ENCODE measurements around the gene SPAG16.

Gene SPAG16

GRCh38 chr2:214174563-214174962 is 890.3 kb downstream of the SPAG16 start:
- no peak for DNase-seq (ENCODE audit: low read depth)

DNA sequence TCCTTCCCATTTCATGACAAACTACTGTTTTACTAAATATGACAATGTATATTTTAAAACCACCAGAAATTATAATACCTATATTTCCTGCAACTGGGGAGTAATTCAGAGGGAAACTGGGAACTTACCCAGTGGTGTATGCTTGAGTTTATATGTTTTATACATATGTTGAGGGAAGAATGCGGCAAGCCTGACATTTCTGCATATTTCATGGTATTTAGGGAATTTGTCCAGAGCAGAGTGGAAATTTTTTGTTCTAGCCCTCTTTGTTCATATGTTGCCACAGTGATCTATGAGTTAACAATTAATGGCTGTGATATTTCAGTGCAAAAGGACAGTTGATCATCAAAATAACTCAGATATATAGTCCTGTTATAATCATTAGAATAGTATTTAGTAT is 895.8 kb downstream of the SPAG16 start:
- no peak for DNase-seq (ENCODE audit: low read depth)

DNA sequence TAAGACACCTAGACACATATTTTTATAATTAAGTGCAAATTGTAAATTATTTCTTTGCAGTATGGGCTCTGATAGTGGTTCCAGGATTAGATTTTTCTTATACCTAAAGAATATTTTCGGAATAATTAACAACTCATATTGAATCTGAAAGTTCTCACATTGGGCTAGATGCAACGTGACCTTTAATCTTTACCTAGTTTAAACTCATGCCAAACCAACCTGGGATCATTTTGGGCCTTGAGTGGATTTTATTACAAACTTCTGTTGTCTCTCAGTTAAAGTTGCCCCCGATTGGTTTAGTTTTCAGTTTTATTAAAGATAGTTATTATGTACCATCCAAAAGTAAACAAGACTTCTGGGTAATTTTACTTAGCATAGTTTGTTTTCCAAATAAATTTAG is 896.4 kb downstream of the SPAG16 start:
- no peak for DNase-seq (ENCODE audit: low read depth)

DNA sequence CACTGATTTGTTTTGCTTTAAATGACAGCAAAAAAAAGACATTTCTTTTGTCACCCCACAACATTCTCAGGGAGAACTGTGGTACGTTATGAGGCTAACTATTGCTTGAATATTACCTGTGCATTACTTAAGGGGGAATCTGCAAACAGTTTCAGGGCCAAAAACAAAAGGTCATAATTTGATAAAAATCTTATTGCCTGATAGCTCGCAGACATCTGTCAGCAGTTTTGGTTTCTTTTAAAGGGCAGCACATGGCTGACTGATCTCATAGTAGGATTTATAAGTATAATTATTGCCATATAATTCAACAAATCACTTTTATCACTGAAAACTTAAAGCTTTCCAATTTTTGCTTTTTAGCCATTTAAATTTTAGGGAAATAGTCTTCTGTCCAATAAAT is 900.2 kb downstream of the SPAG16 start:
- no peak for DNase-seq (ENCODE audit: low read depth)

- no peak for DNase-seq (ENCODE audit: low read depth)
These were observed 901.3 kb downstream of the SPAG16 start for GRCh38 chr2:214185546-214185945.

- DNase-seq (ENCODE audit: low read depth): no peak
These were observed 908.4 kb downstream of the SPAG16 start for GRCh38 chr2:214192711-214193110.

GRCh38 chr2:214193943-214194342 is 909.7 kb downstream of the SPAG16 start:
- DNase-seq (ENCODE audit: low read depth): peak; percentile 60

DNA sequence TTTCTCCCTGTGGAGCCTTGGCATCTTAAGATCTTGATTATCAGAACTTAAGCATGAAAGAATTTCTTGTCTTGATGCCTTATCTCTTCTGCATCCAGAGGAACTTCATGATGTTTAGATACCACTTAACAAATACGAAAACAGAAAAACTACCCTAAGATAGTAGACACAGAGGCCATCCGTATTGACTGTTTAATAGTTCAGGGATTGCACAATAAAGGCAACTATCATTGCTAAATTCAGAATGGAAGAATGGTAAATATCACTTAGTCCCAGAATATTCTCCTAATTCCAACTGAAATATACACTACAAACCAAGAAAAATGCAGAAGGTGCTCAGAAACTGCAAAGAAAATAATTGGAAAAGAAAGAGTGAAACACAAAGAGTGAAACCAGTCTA is 912.0 kb downstream of the SPAG16 start:
- no peak for DNase-seq (ENCODE audit: low read depth)

- DNase-seq (ENCODE audit: low read depth): no peak
These were observed 917.6 kb downstream of the SPAG16 start for GRCh38 chr2:214201892-214202291.

DNA sequence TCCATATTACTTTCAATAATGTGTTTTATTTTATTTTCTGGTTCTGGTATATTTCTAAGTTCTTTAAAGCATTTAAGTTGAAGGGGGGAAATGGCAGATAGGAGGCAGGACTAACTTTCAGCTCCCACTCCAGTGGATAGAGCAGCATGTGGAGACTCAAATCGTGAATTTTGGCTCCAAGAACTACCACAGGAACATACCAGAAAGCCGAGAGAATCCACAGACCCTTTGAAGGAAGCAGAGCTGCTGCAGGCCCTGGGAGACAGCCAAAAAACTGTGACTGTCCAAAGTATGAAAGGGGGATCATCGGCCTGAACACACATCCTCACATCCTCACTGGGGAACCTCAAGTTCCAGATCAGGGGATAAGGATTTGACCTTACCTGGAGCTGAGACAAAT is 919.0 kb downstream of the SPAG16 start:
- no peak for DNase-seq (ENCODE audit: low read depth)

- peak; percentile 26 for DNase-seq (ENCODE audit: low read depth)
These were observed 919.6 kb downstream of the SPAG16 start for GRCh38 chr2:214203744-214204289.

DNA sequence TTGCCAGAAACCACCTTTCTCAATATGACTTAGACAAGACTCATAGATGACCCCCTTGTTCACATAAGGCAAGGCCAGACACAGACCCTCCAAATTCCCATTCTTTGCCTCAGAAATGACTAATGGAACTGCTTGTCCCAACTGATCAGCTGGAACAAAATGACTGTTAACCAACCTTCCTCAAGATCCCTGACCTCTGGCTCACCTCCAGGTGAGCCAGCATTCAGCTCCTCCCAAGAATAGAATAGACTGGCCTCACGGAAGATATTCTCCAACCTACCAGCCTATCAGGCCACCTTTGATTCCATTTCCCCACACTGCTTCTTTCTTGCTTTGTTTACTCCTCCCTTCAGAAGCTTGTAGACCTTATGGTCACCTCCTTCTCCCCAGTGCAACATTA is 930.8 kb downstream of the SPAG16 start:
- no peak for DNase-seq (ENCODE audit: low read depth)

DNA sequence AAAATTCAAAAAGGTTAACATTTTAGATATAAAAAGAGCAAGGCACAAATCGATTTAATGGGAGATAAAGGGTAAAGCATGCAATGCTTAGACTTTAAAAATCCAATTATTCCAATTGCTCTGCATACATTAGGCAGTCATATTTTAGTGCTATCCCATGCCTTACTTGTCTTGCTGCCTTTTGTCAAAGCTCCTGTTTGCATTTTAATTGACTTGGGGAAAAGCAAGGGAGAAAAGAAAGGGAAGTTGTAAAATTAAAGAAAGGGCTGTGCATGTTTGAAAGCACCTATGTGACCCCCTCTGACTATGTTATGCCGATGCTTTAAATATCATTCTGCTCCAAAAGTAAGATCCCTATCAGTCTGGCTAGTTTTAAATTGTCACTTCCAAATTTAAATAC is 932.9 kb downstream of the SPAG16 start:
- no peak for DNase-seq (ENCODE audit: low read depth)

GRCh38 chr2:214217599-214217998 is 933.3 kb downstream of the SPAG16 start:
- no peak for DNase-seq (ENCODE audit: low read depth)

DNA sequence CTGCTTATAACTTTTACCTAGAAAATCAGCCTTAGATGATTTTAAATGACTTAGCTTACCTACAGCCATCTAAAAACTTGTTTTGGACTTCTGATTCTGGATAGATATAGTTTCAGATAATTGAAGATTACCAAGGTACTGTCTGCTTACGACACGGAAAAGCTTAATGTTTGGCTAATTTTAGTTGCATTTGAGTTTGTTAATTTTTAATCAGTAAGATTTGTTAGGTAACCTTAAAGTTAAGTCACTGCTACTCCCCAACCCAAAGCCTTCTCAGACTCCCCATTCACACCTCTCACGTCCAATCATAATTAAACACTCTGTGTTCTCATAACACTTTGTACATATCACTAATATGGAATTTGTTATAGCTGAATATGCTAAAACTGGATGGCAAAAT is 936.0 kb downstream of the SPAG16 start:
- DNase-seq (ENCODE audit: low read depth): no peak

DNA sequence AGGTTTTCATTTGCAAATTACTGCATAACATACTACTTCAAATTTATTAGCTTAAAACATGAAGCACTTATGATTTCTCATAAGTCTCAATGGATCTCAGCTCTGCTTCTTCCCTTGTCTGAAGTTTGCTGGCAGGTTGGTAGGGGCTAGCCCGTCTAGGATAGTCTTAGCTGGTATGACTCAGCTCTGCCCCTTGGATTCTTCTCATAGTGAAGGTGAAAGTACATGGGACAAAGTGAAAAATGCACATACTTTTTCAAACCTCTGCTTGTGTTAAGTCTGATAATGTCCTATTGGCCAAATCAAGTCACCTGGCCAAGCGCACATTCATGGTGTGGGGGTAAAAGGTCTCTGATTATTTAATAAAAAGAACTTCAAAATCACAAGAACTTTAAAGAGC is 941.8 kb downstream of the SPAG16 start:
- peak; percentile 11 for DNase-seq (ENCODE audit: low read depth)

- peak; percentile 9 for DNase-seq (ENCODE audit: low read depth)
These were observed 948.0 kb downstream of the SPAG16 start for GRCh38 chr2:214232271-214232670.

GRCh38 chr2:214233164-214233563 is 948.9 kb downstream of the SPAG16 start:
- no peak for DNase-seq (ENCODE audit: low read depth)

- DNase-seq (ENCODE audit: low read depth): no peak
These were observed 958.5 kb downstream of the SPAG16 start for GRCh38 chr2:214242797-214243196.

DNA sequence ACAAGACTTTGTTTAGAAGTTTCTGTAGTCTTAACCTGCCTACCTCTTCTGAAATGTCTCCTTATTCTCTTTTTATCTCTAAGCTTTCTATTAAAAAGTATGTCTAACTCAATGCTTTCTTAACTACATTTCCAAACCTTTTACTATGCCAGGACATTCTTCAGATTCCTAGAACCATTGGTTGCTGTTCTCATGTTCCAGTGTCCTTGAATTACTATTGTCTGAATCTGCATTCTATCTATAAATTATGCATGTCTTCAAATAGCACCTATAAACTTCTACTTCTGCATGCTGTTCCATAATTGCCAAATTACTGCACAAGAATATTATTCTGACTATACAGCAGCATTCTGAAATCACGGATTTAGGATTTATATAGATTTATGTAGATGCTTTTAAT is 960.6 kb downstream of the SPAG16 start:
- DNase-seq (ENCODE audit: low read depth): peak; percentile 40

GRCh38 chr2:214246417-214246816 is 962.2 kb downstream of the SPAG16 start:
- DNase-seq (ENCODE audit: low read depth): no peak

GRCh38 chr2:214247531-214247930 is 963.3 kb downstream of the SPAG16 start:
- DNase-seq (ENCODE audit: low read depth): no peak

- no peak for DNase-seq (ENCODE audit: low read depth)
These were observed 970.8 kb downstream of the SPAG16 start for GRCh38 chr2:214255046-214255445.

- DNase-seq (ENCODE audit: low read depth): peak; percentile 39
These were observed 977.4 kb downstream of the SPAG16 start for GRCh38 chr2:214261683-214262082.

DNA sequence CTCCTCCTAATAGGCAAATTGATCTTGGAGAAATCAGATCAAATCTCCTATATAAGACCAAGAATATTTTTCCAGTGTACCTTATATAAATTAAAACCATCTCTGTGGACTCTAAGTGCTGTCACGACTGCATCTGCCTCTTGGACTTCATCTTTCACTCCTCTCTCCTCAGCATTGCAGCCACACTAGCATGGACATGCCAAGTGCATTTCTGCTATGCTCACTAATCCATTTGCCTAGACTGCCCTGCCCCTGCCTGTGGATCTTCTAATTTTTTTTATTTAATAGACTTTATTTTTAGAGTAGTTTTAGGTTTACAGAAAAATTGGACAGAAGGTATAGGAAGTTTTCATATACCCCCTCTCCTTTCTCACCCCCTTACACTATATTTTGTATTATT is 979.9 kb downstream of the SPAG16 start:
- no peak for DNase-seq (ENCODE audit: low read depth)

All from iris pigment epithelial cell (primary cell).